Measurements from ENCODE around the gene WDR33.

WDR33 gene

DNA sequence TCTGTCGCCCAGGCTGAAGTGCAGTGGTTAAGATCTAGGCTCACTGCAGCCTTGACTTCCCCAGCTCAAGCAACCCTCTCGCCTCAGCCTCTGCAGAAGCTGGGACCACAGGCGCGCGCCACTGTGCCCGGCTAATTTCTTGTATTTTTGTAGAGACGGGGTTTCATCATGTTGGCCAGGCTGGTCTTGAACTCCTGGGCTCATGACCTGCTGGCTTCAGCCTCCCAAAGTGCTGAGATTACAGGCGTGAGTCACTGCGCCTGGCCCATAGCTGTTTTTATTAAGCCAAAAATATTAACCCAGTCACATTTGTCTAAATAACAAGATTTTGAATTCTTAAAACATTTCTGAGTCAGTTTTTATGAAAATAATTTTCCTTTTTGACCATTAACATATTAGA lies 116.0 kb downstream of the WDR33 start:
- no peak for TF ChIP-seq RAD21 (IDR thresholded peaks at IDR 0.05; ENCODE audit: low read depth)
- TF ChIP-seq YY1 (IDR thresholded peaks at IDR 0.05; ENCODE audit: low read depth) = no peak
- no peak for TF ChIP-seq CEBPB (IDR thresholded peaks at IDR 0.05)
- TF ChIP-seq, protein P1, sequence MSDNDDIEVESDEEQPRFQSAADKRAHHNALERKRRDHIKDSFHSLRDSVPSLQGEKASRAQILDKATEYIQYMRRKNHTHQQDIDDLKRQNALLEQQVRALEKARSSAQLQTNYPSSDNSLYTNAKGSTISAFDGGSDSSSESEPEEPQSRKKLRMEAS (IDR thresholded peaks at IDR 0.05) = no peak
- TF ChIP-seq, protein P2, sequence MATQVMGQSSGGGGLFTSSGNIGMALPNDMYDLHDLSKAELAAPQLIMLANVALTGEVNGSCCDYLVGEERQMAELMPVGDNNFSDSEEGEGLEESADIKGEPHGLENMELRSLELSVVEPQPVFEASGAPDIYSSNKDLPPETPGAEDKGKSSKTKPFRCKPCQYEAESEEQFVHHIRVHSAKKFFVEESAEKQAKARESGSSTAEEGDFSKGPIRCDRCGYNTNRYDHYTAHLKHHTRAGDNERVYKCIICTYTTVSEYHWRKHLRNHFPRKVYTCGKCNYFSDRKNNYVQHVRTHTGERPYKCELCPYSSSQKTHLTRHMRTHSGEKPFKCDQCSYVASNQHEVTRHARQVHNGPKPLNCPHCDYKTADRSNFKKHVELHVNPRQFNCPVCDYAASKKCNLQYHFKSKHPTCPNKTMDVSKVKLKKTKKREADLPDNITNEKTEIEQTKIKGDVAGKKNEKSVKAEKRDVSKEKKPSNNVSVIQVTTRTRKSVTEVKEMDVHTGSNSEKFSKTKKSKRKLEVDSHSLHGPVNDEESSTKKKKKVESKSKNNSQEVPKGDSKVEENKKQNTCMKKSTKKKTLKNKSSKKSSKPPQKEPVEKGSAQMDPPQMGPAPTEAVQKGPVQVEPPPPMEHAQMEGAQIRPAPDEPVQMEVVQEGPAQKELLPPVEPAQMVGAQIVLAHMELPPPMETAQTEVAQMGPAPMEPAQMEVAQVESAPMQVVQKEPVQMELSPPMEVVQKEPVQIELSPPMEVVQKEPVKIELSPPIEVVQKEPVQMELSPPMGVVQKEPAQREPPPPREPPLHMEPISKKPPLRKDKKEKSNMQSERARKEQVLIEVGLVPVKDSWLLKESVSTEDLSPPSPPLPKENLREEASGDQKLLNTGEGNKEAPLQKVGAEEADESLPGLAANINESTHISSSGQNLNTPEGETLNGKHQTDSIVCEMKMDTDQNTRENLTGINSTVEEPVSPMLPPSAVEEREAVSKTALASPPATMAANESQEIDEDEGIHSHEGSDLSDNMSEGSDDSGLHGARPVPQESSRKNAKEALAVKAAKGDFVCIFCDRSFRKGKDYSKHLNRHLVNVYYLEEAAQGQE (IDR thresholded peaks at IDR 0.05; ENCODE audit: low read depth) = no peak
- no peak for TF ChIP-seq ZBTB7A (IDR thresholded peaks at IDR 0.05; ENCODE audit: low read depth)
- TF ChIP-seq CREB1 (IDR thresholded peaks at IDR 0.05; ENCODE audit: low read depth) = no peak
- TF ChIP-seq TCF12 (IDR thresholded peaks at IDR 0.05; ENCODE audit: low read depth) = no peak
- no peak for TF ChIP-seq EGR1 (IDR thresholded peaks at IDR 0.05)
- no peak for TF ChIP-seq TEAD4 (IDR thresholded peaks at IDR 0.05)
- TF ChIP-seq NFIC (IDR thresholded peaks at IDR 0.05) = no peak
- no peak for TF ChIP-seq FOXM1 (IDR thresholded peaks at IDR 0.05; ENCODE audit: borderline replicate concordance, low read depth)
- no peak for TF ChIP-seq USF1 (IDR thresholded peaks at IDR 0.05)
- TF ChIP-seq EP300 (IDR thresholded peaks at IDR 0.05; ENCODE audit: borderline replicate concordance) = no peak

DNA sequence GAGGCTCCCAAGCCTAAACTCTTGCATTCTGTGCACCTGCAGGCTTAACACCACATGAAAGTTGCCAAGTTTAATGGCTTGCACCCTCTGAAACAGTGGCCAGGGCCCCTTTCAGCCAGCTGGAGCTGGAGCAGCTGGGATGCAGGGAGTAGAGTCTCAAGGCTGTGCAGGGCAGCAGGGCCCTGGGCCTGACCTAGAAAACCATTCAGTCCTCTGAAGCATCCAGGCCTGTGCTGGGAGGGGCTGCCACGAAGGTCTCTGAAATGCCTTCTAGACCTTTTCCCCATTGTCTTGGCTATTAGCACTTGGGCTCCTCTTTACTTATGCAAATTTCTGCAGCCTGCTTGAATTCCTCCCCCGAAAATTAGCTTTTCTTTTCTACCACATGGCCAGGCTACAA lies 120.3 kb downstream of the WDR33 start:
- TF ChIP-seq RAD21 (IDR thresholded peaks at IDR 0.05; ENCODE audit: low read depth) (no peak), EGR1 (IDR thresholded peaks at IDR 0.05) (no peak), NFIC (IDR thresholded peaks at IDR 0.05) (no peak), USF1 (IDR thresholded peaks at IDR 0.05) (no peak), YY1 (IDR thresholded peaks at IDR 0.05; ENCODE audit: low read depth) (no peak), CREB1 (IDR thresholded peaks at IDR 0.05; ENCODE audit: low read depth) (no peak), TAF1 (IDR thresholded peaks at IDR 0.05; ENCODE audit: low read depth) (no peak), TCF12 (IDR thresholded peaks at IDR 0.05; ENCODE audit: low read depth) (no peak), CEBPB (IDR thresholded peaks at IDR 0.05) (no peak), TEAD4 (IDR thresholded peaks at IDR 0.05) (no peak), ZBTB7A (IDR thresholded peaks at IDR 0.05; ENCODE audit: low read depth) (no peak), FOXM1 (IDR thresholded peaks at IDR 0.05; ENCODE audit: borderline replicate concordance, low read depth) (no peak), EP300 (IDR thresholded peaks at IDR 0.05; ENCODE audit: borderline replicate concordance) (no peak)
- TF ChIP-seq, protein P2 (IDR thresholded peaks at IDR 0.05; ENCODE audit: low read depth) = no peak
- TF ChIP-seq, protein P1 (IDR thresholded peaks at IDR 0.05) = no peak

GRCh38 chr2:127688405-127688804 lies 122.6 kb downstream of the WDR33 start:
- TF ChIP-seq EGR1 (IDR thresholded peaks at IDR 0.05) (no peak), YY1 (IDR thresholded peaks at IDR 0.05; ENCODE audit: low read depth) (no peak), CREB1 (IDR thresholded peaks at IDR 0.05; ENCODE audit: low read depth) (no peak), FOXM1 (IDR thresholded peaks at IDR 0.05; ENCODE audit: borderline replicate concordance, low read depth) (no peak), USF1 (IDR thresholded peaks at IDR 0.05) (no peak), TCF12 (IDR thresholded peaks at IDR 0.05; ENCODE audit: low read depth) (no peak), NFIC (IDR thresholded peaks at IDR 0.05) (no peak), EP300 (IDR thresholded peaks at IDR 0.05; ENCODE audit: borderline replicate concordance) (no peak), ZBTB7A (IDR thresholded peaks at IDR 0.05; ENCODE audit: low read depth) (no peak)
- TF ChIP-seq, protein P1 (IDR thresholded peaks at IDR 0.05) = no peak
- TF ChIP-seq, protein P2 (IDR thresholded peaks at IDR 0.05; ENCODE audit: low read depth) = no peak

Data from Ishikawa (cell line).